Measurements from ENCODE around the gene FBXW4. TPM values are rescaled to one million over a fixed set of nuclear protein-coding genes. Genes with fewer than 3 reads are reported as not detected.

Gene FBXW4
- total and polyA plus RNA-seq, 8 donors = 36.6 to 95.3 (median 42.6) TPM

DNA sequence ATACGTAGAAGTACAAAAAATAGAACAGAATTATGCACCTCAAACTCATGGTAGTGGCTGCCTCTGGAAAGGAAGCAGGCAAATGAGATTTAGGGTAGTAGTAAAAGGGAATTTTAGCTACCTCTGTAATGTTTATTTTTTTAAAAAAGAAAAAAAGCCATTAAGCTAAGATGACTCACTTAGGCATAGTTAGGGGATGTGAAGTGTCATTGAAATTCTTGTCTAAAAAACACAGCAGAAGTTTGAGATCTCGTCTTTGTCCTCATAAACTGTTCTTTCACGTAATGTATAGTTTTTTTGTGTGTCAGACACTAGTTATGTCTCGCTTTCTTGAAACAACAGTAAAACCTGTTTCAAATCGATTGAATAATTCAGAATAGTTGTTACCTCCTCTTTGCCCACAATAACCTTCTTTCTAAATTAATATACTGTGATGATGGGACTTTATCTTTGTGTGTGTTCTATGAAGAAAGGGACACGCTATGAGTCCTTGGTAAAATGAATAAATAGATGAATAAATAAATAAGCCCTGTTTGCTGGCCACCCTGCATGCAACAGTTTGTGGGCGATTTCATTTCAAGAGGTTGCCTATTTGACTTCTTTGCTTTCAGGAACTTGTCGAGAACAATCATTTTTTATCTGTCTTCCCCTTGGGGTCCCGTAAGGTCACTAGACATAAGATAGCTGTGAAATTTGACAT lies 14.5 kb upstream of the FBXW4 start:
- intact Hi-C loops (cut with DNase I; ENCODE audit: low total_unique reads) = no loop called here
- H3K36me3 ChIP-seq = no peaks in the 10 kb centered on the region
- H3K4me3 ChIP-seq = no peak overlapping the region
- no peak for DNase-seq
- 53 to 59% (median 53%) methylated on average over 9 of the region's 9 CpGs for WGBS, 5 donors
- no peak overlapping the region for H3K27ac ChIP-seq
- H3K27me3 ChIP-seq = peaks cover 0 to 10% (median 0%) of the 10 kb centered on the region in 3 donors
- H3K9me3 ChIP-seq = no peaks in the 10 kb centered on the region
- H3K4me1 ChIP-seq = peaks cover 0 to 8% (median 5%) of the 10 kb centered on the region in 4 donors
- no peak for TF ChIP-seq POLR2A (IDR thresholded peaks at IDR 0.05)
- no peak for TF ChIP-seq POLR2AphosphoS5 (IDR thresholded peaks at IDR 0.05)
- TF ChIP-seq EP300 (IDR thresholded peaks at IDR 0.05) = no peak
- TF ChIP-seq, protein P1, sequence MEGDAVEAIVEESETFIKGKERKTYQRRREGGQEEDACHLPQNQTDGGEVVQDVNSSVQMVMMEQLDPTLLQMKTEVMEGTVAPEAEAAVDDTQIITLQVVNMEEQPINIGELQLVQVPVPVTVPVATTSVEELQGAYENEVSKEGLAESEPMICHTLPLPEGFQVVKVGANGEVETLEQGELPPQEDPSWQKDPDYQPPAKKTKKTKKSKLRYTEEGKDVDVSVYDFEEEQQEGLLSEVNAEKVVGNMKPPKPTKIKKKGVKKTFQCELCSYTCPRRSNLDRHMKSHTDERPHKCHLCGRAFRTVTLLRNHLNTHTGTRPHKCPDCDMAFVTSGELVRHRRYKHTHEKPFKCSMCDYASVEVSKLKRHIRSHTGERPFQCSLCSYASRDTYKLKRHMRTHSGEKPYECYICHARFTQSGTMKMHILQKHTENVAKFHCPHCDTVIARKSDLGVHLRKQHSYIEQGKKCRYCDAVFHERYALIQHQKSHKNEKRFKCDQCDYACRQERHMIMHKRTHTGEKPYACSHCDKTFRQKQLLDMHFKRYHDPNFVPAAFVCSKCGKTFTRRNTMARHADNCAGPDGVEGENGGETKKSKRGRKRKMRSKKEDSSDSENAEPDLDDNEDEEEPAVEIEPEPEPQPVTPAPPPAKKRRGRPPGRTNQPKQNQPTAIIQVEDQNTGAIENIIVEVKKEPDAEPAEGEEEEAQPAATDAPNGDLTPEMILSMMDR (IDR thresholded peaks at IDR 0.05) = no peak

GRCh38 chr10:101708870-101709269 lies 13.9 kb upstream of the FBXW4 start:
- intact Hi-C loops (cut with DNase I; ENCODE audit: low total_unique reads) = no loop called here
- Histone ChIP-seq H3K36me3 (no peaks in the 10 kb centered on the region), H3K9me3 (no peaks in the 10 kb centered on the region), H3K27me3 (peaks cover 0 to 10% (median 0%) of the 10 kb centered on the region in 3 donors), H3K4me1 (peaks cover 0 to 8% (median 5%) of the 10 kb centered on the region in 4 donors), H3K27ac (no peak overlapping the region), H3K4me3 (no peak overlapping the region)
- WGBS, 5 donors = 81 to 93% (median 89%) methylated on average over 2 of the region's 2 CpGs
- no peak for DNase-seq
- TF ChIP-seq EP300 (IDR thresholded peaks at IDR 0.05) = no peak
- no peak for TF ChIP-seq POLR2AphosphoS5 (IDR thresholded peaks at IDR 0.05)
- TF ChIP-seq, protein P1 (IDR thresholded peaks at IDR 0.05) = no peak
- no peak for TF ChIP-seq POLR2A (IDR thresholded peaks at IDR 0.05)

DNA sequence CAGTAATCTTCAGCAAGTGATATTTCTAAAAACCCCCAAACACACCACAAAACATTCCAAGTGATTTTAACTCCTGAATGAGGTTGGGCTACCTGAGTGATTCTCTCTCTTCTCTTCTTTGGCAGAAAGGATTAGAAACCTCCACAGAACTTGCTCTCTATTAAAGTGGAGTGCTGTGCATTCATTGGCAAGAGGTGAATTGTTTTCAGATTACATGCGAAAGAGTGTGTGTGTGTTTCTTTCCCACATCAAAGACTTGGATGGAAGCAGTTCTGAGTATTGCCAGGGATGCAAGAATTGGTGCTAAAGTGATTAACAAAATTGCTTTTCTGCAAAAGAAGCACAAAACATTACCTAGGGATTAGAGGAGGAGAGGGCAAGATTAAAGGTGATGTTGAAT lies 13.1 kb upstream of the FBXW4 start:
- Histone ChIP-seq H3K27me3 (peaks cover 0 to 10% (median 0%) of the 10 kb centered on the region in 3 donors), H3K4me3 (no peak overlapping the region), H3K27ac (no peak overlapping the region), H3K36me3 (no peaks in the 10 kb centered on the region), H3K9me3 (no peaks in the 10 kb centered on the region), H3K4me1 (peaks cover 0 to 8% (median 5%) of the 10 kb centered on the region in 4 donors)
- TF ChIP-seq EP300 (IDR thresholded peaks at IDR 0.05) (no peak), POLR2AphosphoS5 (IDR thresholded peaks at IDR 0.05) (no peak), POLR2A (IDR thresholded peaks at IDR 0.05) (no peak)
- TF ChIP-seq, protein P1 (IDR thresholded peaks at IDR 0.05) = no peak
- WGBS, 5 donors = 22 to 53% (median 33%) methylated on average over 1 of the region's 1 CpG
- intact Hi-C loops (cut with DNase I; ENCODE audit: low total_unique reads) = no loop called here
- DNase-seq = no peak

GRCh38 chr10:101704331-101704730 lies 9.4 kb upstream of the FBXW4 start:
- H3K9me3 ChIP-seq = no peaks in the 10 kb centered on the region
- H3K4me1 ChIP-seq = no peaks in the 10 kb centered on the region
- intact Hi-C loops (cut with DNase I; ENCODE audit: low total_unique reads) = no loop called here
- H3K36me3 ChIP-seq = peaks cover 0 to 5% (median 0%) of the 10 kb centered on the region in 4 donors
- H3K27ac ChIP-seq = no peak overlapping the region
- 82 to 92% (median 85%) methylated on average over 2 of the region's 2 CpGs for WGBS, 5 donors
- TF ChIP-seq EP300 (IDR thresholded peaks at IDR 0.05) (no peak), POLR2AphosphoS5 (IDR thresholded peaks at IDR 0.05) (no peak), POLR2A (IDR thresholded peaks at IDR 0.05) (no peak)
- TF ChIP-seq, protein P1 (IDR thresholded peaks at IDR 0.05) = no peak
- no peak for DNase-seq
- peaks cover 0 to 4% (median 0%) of the 10 kb centered on the region in 3 donors for H3K27me3 ChIP-seq
- H3K4me3 ChIP-seq = no peak overlapping the region

All from stomach (tissue), 9 donors.